COLO668 (cell line): ENCODE results near the gene MYOG.
A peak's percentile ranks its signal among the peaks of the same experiment; 100 is the strongest.

Source experiments
- DNase-seq: peaks from one replicate; lab custom pipeline; 2025; ENCODE audit not compliant: unreplicated experiment; lab: John Stamatoyannopoulos, UW

Gene MYOG

DNA sequence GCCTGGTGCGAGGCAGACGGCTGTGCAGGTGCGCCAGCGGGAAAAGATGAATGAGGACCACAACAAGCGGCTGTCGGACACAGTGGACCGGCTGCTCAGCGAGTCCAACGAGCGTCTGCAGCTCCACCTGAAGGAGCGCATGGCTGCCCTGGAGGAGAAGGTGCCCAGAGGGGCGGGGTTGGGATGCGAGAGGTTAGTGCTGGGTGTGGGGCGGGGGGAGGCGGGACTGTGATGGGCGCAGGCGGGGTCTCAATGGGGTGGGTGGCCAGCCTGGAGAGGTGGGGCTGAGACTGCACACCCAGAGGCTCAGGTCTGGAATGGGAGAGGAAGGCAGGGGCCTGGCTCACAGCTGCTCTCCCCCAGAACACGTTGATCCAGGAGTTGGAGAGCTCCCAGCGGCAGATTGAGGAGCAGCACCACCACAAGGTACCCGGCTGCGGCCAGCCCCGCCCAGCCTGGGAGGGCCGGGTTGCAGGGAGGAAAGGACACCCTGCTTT is 37.2 kb downstream of the MYOG start:
- no peak for DNase-seq

DNA sequence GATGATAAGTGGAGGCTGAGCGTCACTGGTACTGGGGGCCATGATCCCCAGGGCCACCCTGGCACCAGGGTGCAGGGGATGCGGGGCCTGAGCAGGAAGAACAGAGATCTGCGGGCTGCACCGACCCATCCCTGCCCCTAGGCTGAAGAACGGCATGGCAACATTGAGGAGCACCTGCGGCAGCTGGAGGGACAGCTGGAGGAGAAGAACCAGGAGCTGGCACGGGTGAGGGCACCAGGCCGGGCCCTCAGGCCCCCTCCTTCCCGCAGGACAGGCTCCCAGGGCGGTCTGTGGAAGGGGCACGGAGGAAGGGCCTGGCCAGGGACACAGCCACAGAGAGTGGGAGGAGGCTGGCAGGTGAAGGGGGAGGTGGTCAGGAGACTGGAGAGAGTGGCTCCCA is 37.7 kb downstream of the MYOG start:
- peak; percentile 32 for DNase-seq

- DNase-seq = no peak
These were observed 38.7 kb downstream of the MYOG start for GRCh38 chr1:203046984-203047630.

- peak; percentile 19 for DNase-seq
These were observed 39.8 kb downstream of the MYOG start for GRCh38 chr1:203045821-203046594.

DNA sequence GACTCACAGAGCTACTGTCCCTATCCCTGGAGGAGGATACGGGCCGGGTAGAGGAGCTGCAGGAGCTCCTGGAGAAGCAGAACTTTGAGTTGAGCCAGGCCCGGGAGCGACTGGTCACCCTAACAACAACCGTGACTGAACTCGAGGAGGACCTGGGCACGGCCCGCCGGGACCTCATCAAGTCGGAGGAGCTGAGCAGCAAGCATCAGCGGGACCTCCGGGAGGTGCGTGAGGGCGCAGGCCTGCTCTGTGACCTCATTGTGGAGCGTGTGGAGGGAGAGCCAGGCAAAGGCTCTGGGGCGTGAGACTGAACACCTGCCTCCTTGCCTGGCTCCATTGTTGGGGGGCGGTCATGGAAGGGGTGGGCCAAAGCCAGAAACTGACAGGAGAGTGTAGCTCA is 40.5 kb downstream of the MYOG start:
- DNase-seq = no peak

GRCh38 chr1:203044546-203045250 is 41.1 kb downstream of the MYOG start:
- no peak for DNase-seq

GRCh38 chr1:203043830-203044545 is 41.8 kb downstream of the MYOG start:
- DNase-seq = no peak

- no peak for DNase-seq
These were observed 44.4 kb downstream of the MYOG start for GRCh38 chr1:203041351-203041932.

- no peak for DNase-seq
These were observed 45.1 kb downstream of the MYOG start for GRCh38 chr1:203040513-203041275.

GRCh38 chr1:203039609-203040512 is 46.0 kb downstream of the MYOG start:
- peak; percentile 29 for DNase-seq

GRCh38 chr1:203038891-203039608 is 46.8 kb downstream of the MYOG start:
- peak; percentile 76 for DNase-seq

DNA sequence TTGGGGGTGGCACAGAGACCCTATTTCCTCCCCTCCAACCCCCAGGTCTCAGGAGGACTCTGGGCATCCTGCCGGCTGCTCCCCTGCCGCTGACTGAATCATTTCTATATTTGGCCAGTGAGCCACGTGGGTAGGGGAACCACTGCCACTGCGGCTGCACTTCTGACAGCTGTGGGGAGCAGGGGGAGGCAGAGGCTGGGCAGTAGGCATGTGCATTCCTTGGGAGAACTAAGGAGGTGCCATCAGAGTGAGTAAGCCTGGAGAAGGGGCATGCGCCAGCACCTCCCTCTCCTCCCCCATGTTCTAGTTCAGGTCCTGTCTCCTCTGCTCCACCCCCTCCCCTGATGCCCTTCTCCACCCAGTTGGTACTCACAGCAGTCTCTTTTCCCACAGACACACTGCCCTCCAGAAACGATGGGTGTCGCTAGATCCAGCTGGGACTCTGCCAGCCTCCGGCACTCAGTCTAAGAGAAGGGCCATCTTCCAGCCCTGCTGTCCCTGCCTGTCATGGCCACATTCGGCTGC is 47.5 kb downstream of the MYOG start:
- DNase-seq = no peak

- DNase-seq = no peak
These were observed 48.2 kb downstream of the MYOG start for GRCh38 chr1:203037509-203038190.

DNA sequence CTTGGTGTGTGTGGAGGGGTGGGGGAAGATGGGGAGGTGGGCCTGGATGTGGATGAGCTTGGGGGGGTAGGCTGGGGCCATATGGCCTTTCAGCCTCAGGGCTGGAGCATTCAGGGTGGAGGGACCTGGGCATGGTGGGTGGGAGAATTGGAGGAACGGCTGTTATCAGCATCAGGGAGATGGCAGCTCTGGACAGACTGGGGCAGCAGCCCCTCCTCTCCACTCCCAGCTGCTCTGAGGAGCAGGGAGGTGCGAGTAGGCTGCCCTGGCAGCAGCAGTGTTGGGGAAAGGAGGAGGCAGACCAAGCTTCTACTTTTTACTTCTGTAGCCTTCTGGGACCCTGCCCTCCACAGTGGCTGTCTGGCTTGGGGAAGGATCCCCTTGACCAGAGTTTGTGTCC is 49.3 kb downstream of the MYOG start:
- no peak for DNase-seq

DNA sequence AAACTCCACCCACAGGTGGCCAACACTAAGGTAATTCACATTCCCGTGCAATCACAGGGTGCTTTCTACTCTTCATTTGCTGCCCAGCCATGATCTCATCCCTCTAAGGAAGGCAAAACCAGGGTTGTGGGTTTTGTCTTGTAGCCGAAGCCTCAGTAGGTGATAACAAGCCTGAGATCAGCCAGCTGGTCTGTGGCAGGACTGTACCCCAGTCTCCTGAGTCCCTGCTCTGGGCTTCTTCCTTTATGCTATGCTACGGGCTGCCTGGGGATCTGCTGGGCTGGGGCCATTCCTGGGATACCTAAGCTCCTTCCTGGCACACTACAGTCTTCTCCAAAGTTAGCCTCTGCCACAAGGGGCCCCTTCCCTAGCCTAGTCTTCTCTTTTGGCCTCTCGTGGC is 49.7 kb downstream of the MYOG start:
- DNase-seq = no peak

DNA sequence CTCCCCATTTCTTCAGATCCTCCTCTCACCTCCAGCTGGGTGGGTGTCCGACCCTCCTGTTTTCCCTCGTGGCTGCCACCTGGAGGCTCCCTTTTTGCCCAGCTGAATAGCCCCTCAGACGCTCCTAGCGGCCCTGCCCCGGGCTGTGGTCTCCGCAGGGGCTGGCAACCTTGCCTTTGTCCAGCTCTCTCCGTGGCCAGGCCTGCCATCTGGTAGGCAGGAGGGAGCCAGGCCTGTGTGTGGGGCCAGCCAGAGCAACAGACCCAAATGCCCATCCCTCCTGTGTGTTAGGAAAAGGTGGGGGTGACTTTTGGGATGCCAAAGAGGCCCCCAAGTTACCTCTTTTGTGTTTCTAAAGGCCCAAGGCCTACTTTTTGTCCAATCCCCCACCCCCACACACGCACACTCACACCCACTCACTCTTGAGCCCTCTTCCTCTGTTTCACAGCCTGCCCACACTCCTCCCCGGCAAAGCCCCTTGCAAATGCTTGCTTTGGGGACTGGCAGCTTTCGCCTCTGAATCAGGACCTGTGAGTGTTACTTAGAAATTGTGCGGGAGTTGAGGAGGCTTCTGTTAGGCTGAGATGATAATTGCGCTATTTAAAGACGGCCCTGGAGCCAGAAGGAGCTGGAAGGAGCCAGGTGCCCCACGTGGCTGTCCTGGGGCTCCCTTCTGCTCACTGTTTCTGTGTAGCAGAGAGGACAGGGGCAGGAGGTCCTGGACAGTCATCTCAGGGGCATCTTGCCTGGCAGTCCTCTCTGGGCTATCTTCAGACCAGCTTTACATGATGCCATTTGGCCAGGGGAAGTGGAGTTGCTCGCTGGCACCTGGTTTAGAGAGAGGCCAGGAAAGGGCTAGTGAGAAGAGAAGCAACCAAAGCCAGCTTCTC is 50.5 kb downstream of the MYOG start:
- DNase-seq = no peak
